Aorta (tissue), 5 donors: ENCODE measurements around the gene MRGPRF. TPM values are rescaled to one million over a fixed set of nuclear protein-coding genes. Genes with fewer than 3 reads are reported as not detected.

ENCODE experiments used
- ATAC-seq: fragments of 200-7000 bp; cut with Tn5 transposase; one replicate; pipeline ENCODE4 v1.9.1; 2022; ENCODE audit warnings: moderate library complexity; ENCODE audit not compliant: low FRiP score
- DNase-seq, 2 donors: peaks; one replicate each; pipeline ENCODE4 v3.0.0-alpha.2; 2020
- H3K27ac ChIP-seq, 2 donors: one replicate each; pipeline ENCODE4 v1.5.1; 2013; ENCODE audit warnings: low read length in 2 of 2, mild to moderate bottlenecking in 2 of 2, moderate library complexity in 2 of 2, control low read depth in 1 of 2, inconsistent platforms in 1 of 2, low read depth in 1 of 2
- H3K27me3 ChIP-seq, 2 donors: one replicate each; pipeline ENCODE4 v1.6.1; 2013; ENCODE audit warnings: control low read depth in 1 of 2, low read length in 1 of 2, mild to moderate bottlenecking in 1 of 2, moderate library complexity in 1 of 2; ENCODE audit not compliant: insufficient read depth in 2 of 2, control insufficient read depth in 1 of 2
- H3K36me3 ChIP-seq, 2 donors: one replicate each; pipeline ENCODE4 v1.6.1; 2013; ENCODE audit warnings: control low read depth in 1 of 2, low read length in 1 of 2, mild to moderate bottlenecking in 1 of 2; ENCODE audit not compliant: insufficient read depth in 2 of 2, control insufficient read depth in 1 of 2
- H3K4me1 ChIP-seq, 2 donors: one replicate each; pipeline ENCODE4 v1.6.1; 2013; ENCODE audit warnings: low read length in 2 of 2, control low read depth in 1 of 2, mild to moderate bottlenecking in 1 of 2, moderate library complexity in 1 of 2; ENCODE audit not compliant: insufficient read depth in 2 of 2, control insufficient read depth in 1 of 2
- H3K4me3 ChIP-seq, 2 donors: one replicate each; pipeline ENCODE4 v1.5.1; 2013; ENCODE audit warnings: low read length in 2 of 2, control low read depth in 1 of 2, mild to moderate bottlenecking in 1 of 2
- H3K9me3 ChIP-seq: one replicate; pipeline ENCODE4 v1.6.1; 2013; ENCODE audit warnings: mild to moderate bottlenecking, low read length; ENCODE audit not compliant: control insufficient read depth
- WGBS, 2 donors: extraction: QIAGEN DNeasy Blood & Tissue Kit; methylation state at CpG; one replicate each; pipeline ENCODE4 v1.1.7; 2013; 5-methylcytosine and 5-hydroxymethylcytosine counted together
- intact Hi-C, 2 donors: fragments of 100-400 bp; cut with DNase I; formaldehyde crosslinking; loops; one replicate each; pipeline versions ENCODE4 v1.14.2 to v1.15.0; 2022
- polyA plus RNA-seq, 2 donors: library from polyadenylated mRNA; stranded (reverse); fragments of 200-250 nt; gene quantifications; one replicate each; pipeline ENCODE4 v1.2.3, GENCODE V29; 2013
- total RNA-seq, 2 donors: library from RNA; stranded (reverse); fragmentation: NEBNext Ultra II Directional; extraction: Animal tissue kit (Norgen Biotek cat#: 25700); gene quantifications; one replicate each; pipeline ENCODE4 v1.2.1, GENCODE V29; 2021
- donor health status: healthy with polysubstance abuse.
- donor health status: Bipolar disorder and iron deficiency.
- donor health status: DM: no; HTN: no; CAD: no.
- donor health status: DM: no; HTN: no; CAD: no.
- donor health status: DM: yes; HTN: yes; CAD: no.

MRGPRF gene
- total and polyA plus RNA-seq, 4 donors: 26.4 to 130 (median 91.8) TPM

GRCh38 chr11:69040581-69041260 lies 27.7 kb upstream of the MRGPRF start:
- 85 to 86% methylated on average over 4 of the region's 4 CpGs for WGBS, 2 donors
- no peaks in the 10 kb centered on the region for H3K36me3 ChIP-seq
- intact Hi-C loops: loop anchor here in 1 of 2 donors (10.0 kb wide), 1 partner anchor 116 kb away; no protein-coding TSS in a partner anchor
- no peak overlapping the region for H3K4me3 ChIP-seq
- H3K4me1 ChIP-seq: no peaks in the 10 kb centered on the region
- H3K27me3 ChIP-seq: no peaks in the 10 kb centered on the region
- H3K9me3 ChIP-seq: no peaks in the 10 kb centered on the region
- H3K27ac ChIP-seq: no peak overlapping the region
- no peak for ATAC-seq
- DNase-seq: no peak

- H3K27ac ChIP-seq: no peak overlapping the region
- intact Hi-C loops: loop anchor here in 1 of 2 donors (10.0 kb wide), 1 partner anchor 115 kb away; no protein-coding TSS in a partner anchor
These were observed 27.0 kb upstream of the MRGPRF start for GRCh38 chr11:69040051-69040450.

GRCh38 chr11:69039501-69039900 lies 26.5 kb upstream of the MRGPRF start:
- no peak overlapping the region for H3K4me3 ChIP-seq
- no peaks in the 10 kb centered on the region for H3K9me3 ChIP-seq
- H3K27me3 ChIP-seq: no peaks in the 10 kb centered on the region
- H3K4me1 ChIP-seq: no peaks in the 10 kb centered on the region
- intact Hi-C loops: no loop called here
- DNase-seq (no peak), ATAC-seq (no peak)
- no peak overlapping the region for H3K27ac ChIP-seq
- no peaks in the 10 kb centered on the region for H3K36me3 ChIP-seq
- WGBS, 2 donors: 94 to 100% methylated on average over 1 of the region's 1 CpG

More at GRCh38 chr11:69040051-69040450, 27.0 kb upstream of the MRGPRF start:
- Histone ChIP-seq H3K4me3 (no peak overlapping the region), H3K9me3 (no peaks in the 10 kb centered on the region), H3K4me1 (no peaks in the 10 kb centered on the region), H3K27me3 (no peaks in the 10 kb centered on the region), H3K36me3 (no peaks in the 10 kb centered on the region)
- DNase-seq: no peak
- ATAC-seq: no peak
- 84 to 88% methylated on average over 6 of the region's 6 CpGs for WGBS, 2 donors

- 62 to 66% methylated on average over 8 of the region's 8 CpGs for WGBS, 2 donors
These were observed 24.5 kb upstream of the MRGPRF start for GRCh38 chr11:69037544-69037943.

GRCh38 chr11:69037074-69037473 lies 24.0 kb upstream of the MRGPRF start:
- no peaks in the 10 kb centered on the region for H3K9me3 ChIP-seq
- WGBS, 2 donors: 61 to 69% methylated on average over 18 of the region's 18 CpGs
- no peaks in the 10 kb centered on the region for H3K4me1 ChIP-seq
- no peaks in the 10 kb centered on the region for H3K36me3 ChIP-seq
- H3K27ac ChIP-seq: no peak overlapping the region
- no peak for ATAC-seq
- H3K4me3 ChIP-seq: no peak overlapping the region
- no peak for DNase-seq
- H3K27me3 ChIP-seq: no peaks in the 10 kb centered on the region
- intact Hi-C loops: no loop called here

More at GRCh38 chr11:69037544-69037943, 24.5 kb upstream of the MRGPRF start:
- no peak for ATAC-seq
- Histone ChIP-seq H3K4me1 (no peaks in the 10 kb centered on the region), H3K27ac (no peak overlapping the region), H3K9me3 (no peaks in the 10 kb centered on the region), H3K4me3 (no peak overlapping the region), H3K27me3 (no peaks in the 10 kb centered on the region), H3K36me3 (no peaks in the 10 kb centered on the region)
- no peak for DNase-seq
- intact Hi-C loops: no loop called here

GRCh38 chr11:69035946-69036340 lies 22.9 kb upstream of the MRGPRF start:
- no peaks in the 10 kb centered on the region for H3K4me1 ChIP-seq
- no peak for DNase-seq
- 6 to 13% methylated on average over 11 of the region's 11 CpGs for WGBS, 2 donors
- peak overlapping the region in 1 of 2 donors; percentile 4 for H3K27ac ChIP-seq
- no peak overlapping the region for H3K4me3 ChIP-seq
- no peaks in the 10 kb centered on the region for H3K36me3 ChIP-seq
- H3K9me3 ChIP-seq: no peaks in the 10 kb centered on the region
- intact Hi-C loops: no loop called here
- peak; percentile 82 for ATAC-seq
- no peaks in the 10 kb centered on the region for H3K27me3 ChIP-seq

- Histone ChIP-seq H3K36me3 (no peaks in the 10 kb centered on the region), H3K27ac (peak overlapping the region in 1 of 2 donors; percentile 4), H3K9me3 (no peaks in the 10 kb centered on the region), H3K27me3 (no peaks in the 10 kb centered on the region), H3K4me3 (no peak overlapping the region), H3K4me1 (no peaks in the 10 kb centered on the region)
- intact Hi-C loops: no loop called here
- ATAC-seq: peak; percentile 79
- WGBS, 2 donors: 31 to 32% methylated on average over 21 of the region's 21 CpGs
- no peak for DNase-seq
These were observed 22.3 kb upstream of the MRGPRF start for GRCh38 chr11:69035150-69035945.

GRCh38 chr11:69034123-69034867 lies 21.2 kb upstream of the MRGPRF start:
- Histone ChIP-seq H3K9me3 (no peaks in the 10 kb centered on the region), H3K27me3 (no peaks in the 10 kb centered on the region), H3K4me1 (no peaks in the 10 kb centered on the region), H3K36me3 (no peaks in the 10 kb centered on the region), H3K27ac (no peak overlapping the region), H3K4me3 (no peak overlapping the region)
- ATAC-seq (no peak), DNase-seq (no peak)
- 78 to 79% methylated on average over 22 of the region's 22 CpGs for WGBS, 2 donors
- intact Hi-C loops: no loop called here
